Ishikawa (cell line): Measurements from ENCODE around the gene MLLT10.

Experiments used
- CEBPB ChIP-seq: IDR thresholded peaks from 2 replicates; pipeline ENCODE4 v1.6.1; 2012
- CREB1 ChIP-seq: IDR thresholded peaks from 2 replicates; pipeline ENCODE4 v1.6.1; 2012; ENCODE audit warnings: low read depth
- EGR1 ChIP-seq: IDR thresholded peaks from 2 replicates; pipeline ENCODE4 v1.6.1; 2012
- EP300 ChIP-seq: IDR thresholded peaks from 2 replicates; pipeline ENCODE4 v1.6.1; 2012; ENCODE audit warnings: borderline replicate concordance
- FOXM1 ChIP-seq: IDR thresholded peaks from 2 replicates; pipeline ENCODE4 v1.6.1; 2012; ENCODE audit warnings: low read depth, borderline replicate concordance
- NFIC ChIP-seq: IDR thresholded peaks from 2 replicates; pipeline ENCODE4 v1.6.1; 2012
- RAD21 ChIP-seq: IDR thresholded peaks from 2 replicates; pipeline ENCODE4 v1.6.1; 2012; ENCODE audit warnings: low read depth
- TAF1 ChIP-seq: IDR thresholded peaks from 2 replicates; pipeline ENCODE4 v1.6.1; 2012; ENCODE audit warnings: low read depth, mild to moderate bottlenecking
- TCF12 ChIP-seq: IDR thresholded peaks from 2 replicates; pipeline ENCODE4 v1.6.1; 2012; ENCODE audit warnings: low read depth
- TEAD4 ChIP-seq: IDR thresholded peaks from 2 replicates; pipeline ENCODE4 v1.6.1; 2012
- YY1 ChIP-seq: IDR thresholded peaks from 2 replicates; pipeline ENCODE4 v1.6.1; 2012; ENCODE audit warnings: low read depth
- ZBTB7A ChIP-seq: IDR thresholded peaks from 2 replicates; pipeline ENCODE4 v1.6.1; 2012; ENCODE audit warnings: low read depth
- TF ChIP-seq, protein P1 (sequence below): IDR thresholded peaks from 2 replicates; pipeline ENCODE4 v1.6.1; 2012; ENCODE audit warnings: low read depth, mild to moderate bottlenecking
- TF ChIP-seq, protein P2 (sequence below): IDR thresholded peaks from 2 replicates; pipeline ENCODE4 v1.6.1; 2012
- TF ChIP-seq, protein P3 (sequence below): IDR thresholded peaks from 2 replicates; pipeline ENCODE4 v1.6.1; 2012

The MLLT10 gene

DNA sequence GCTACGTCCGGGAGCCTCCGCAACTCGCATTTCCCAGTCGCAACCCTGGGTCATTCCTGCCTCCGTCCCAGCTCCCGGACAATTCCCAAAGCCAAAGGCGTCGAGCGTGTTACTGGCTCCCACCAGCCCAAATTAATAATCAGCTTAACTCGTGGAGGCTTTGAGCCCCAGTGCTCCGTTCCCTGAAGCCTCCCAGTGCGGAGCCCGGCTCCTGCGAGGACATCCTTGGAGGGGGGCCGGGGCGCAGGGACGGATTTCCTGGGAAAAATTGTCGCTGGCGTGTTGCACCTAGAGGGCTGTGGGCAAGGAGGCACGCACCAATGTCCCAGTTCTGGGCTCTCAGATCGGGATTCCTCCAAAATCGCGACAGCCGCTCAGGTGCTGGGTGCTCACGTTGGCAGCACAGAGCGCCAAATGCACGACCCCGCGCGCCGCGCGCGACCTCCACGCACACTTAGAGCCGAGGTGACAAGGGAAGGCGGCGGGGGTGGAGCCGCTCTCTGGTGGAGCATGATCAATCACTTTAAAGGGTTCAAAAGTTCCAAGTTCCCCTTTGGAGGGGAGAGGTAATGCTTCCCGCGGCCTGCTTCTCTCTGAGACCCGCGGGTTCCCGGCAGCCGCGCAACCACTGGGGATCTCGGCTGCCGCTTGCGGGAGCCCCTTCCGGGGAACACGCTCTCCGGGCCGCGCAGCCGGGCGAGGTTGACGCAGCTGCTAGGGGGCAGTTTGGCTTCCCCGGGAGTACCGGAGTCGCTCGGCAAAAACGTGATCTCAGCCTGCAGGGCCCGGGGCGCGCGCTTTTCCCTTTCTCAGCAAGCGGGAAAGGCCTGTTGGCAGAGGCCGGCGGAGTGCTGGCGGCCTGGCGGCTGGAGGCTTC, 34.1 kb upstream of the MLLT10 start:
- TF ChIP-seq YY1 (no peak), TAF1 (no peak), FOXM1 (no peak), CEBPB (no peak), EGR1 (no peak), TCF12 (no peak), TEAD4 (no peak), EP300 (no peak)
- TF ChIP-seq, protein P1, sequence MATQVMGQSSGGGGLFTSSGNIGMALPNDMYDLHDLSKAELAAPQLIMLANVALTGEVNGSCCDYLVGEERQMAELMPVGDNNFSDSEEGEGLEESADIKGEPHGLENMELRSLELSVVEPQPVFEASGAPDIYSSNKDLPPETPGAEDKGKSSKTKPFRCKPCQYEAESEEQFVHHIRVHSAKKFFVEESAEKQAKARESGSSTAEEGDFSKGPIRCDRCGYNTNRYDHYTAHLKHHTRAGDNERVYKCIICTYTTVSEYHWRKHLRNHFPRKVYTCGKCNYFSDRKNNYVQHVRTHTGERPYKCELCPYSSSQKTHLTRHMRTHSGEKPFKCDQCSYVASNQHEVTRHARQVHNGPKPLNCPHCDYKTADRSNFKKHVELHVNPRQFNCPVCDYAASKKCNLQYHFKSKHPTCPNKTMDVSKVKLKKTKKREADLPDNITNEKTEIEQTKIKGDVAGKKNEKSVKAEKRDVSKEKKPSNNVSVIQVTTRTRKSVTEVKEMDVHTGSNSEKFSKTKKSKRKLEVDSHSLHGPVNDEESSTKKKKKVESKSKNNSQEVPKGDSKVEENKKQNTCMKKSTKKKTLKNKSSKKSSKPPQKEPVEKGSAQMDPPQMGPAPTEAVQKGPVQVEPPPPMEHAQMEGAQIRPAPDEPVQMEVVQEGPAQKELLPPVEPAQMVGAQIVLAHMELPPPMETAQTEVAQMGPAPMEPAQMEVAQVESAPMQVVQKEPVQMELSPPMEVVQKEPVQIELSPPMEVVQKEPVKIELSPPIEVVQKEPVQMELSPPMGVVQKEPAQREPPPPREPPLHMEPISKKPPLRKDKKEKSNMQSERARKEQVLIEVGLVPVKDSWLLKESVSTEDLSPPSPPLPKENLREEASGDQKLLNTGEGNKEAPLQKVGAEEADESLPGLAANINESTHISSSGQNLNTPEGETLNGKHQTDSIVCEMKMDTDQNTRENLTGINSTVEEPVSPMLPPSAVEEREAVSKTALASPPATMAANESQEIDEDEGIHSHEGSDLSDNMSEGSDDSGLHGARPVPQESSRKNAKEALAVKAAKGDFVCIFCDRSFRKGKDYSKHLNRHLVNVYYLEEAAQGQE, result no peak

DNA sequence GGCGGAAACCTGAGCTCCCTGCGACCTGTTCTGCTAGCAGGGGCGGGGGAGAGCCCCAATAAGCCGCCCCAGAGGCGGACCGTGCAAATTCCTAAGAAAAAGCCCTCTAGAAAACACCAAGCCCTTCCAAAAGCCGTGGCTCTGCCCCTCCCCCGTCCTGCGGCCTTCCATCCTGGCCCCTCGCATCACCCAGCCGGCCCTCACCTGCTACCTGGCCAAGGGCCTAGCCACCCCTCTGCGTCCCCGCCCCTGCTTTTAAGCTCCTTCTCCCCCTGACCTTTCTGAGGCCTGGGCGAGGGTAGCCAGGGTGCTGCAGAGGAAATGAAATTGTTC, 33.5 kb upstream of the MLLT10 start:
- TF ChIP-seq NFIC (no peak), TEAD4 (no peak)

DNA sequence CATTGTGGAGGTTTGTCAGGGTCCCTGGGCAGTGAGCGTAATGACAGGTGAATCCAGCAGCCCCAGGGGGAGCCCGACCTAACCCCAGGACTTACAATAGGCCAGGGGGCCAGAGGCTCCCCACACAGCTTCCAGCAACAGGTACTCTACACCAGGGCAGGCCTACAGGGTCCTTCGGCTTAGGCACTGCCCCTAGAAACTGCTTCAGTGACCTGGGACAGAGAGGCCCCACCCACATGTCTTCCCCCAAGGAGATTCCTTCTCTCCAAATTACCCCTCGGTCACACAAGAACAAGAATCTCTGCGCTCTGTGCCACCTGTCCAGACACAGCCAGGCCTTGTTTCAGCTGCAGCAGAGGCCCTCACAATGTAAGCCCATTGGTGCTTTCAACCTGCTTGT, 32.9 kb upstream of the MLLT10 start:
- TF ChIP-seq TEAD4, result no peak
- TF ChIP-seq NFIC, result no peak
- TF ChIP-seq TCF12, result no peak
- TF ChIP-seq ZBTB7A, result no peak
- TF ChIP-seq, protein P2, sequence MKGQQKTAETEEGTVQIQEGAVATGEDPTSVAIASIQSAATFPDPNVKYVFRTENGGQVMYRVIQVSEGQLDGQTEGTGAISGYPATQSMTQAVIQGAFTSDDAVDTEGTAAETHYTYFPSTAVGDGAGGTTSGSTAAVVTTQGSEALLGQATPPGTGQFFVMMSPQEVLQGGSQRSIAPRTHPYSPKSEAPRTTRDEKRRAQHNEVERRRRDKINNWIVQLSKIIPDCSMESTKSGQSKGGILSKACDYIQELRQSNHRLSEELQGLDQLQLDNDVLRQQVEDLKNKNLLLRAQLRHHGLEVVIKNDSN, result no peak
- TF ChIP-seq, protein P3, sequence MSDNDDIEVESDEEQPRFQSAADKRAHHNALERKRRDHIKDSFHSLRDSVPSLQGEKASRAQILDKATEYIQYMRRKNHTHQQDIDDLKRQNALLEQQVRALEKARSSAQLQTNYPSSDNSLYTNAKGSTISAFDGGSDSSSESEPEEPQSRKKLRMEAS, result no peak
- TF ChIP-seq EP300, result no peak
- no peak for TF ChIP-seq RAD21
- TF ChIP-seq, protein P1, result no peak
- TF ChIP-seq CREB1, result no peak
- TF ChIP-seq FOXM1, result no peak
- TF ChIP-seq EGR1, result no peak
- no peak for TF ChIP-seq YY1
- TF ChIP-seq CEBPB, result no peak

DNA sequence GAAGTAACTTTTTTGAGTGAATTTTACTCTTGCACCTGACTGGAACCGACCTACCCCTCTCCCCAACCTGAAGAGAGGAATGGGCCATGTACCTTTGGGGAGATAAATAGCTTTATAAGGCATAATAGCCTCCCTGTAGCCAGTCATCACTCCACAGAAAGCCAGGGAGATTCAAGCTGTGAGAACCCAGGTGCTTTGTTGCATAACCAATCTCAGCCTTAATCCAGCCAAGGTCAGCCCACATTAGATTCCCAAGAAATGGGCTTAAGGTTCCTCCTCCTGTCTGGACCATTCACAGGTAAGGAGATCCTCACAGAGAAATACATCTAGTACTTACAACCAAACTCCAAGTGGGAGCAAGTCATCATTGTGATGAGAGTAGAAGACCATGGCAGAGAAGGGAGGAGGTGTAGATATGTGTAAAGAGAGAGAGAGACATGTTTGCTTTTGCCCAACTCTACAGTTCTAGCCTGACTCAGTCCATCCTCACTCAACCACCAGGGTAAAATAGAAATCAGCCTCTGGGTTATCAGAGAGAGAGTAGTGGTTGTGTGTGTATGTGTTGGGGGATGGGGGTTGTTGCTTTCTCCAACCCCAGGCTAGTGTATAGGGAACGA, 32.2 kb upstream of the MLLT10 start:
- TF ChIP-seq ZBTB7A, result no peak
- TF ChIP-seq FOXM1, result no peak
- no peak for TF ChIP-seq TEAD4
- TF ChIP-seq NFIC, result no peak
- TF ChIP-seq, protein P2, result no peak
- TF ChIP-seq YY1, result no peak
- TF ChIP-seq TCF12, result no peak

DNA sequence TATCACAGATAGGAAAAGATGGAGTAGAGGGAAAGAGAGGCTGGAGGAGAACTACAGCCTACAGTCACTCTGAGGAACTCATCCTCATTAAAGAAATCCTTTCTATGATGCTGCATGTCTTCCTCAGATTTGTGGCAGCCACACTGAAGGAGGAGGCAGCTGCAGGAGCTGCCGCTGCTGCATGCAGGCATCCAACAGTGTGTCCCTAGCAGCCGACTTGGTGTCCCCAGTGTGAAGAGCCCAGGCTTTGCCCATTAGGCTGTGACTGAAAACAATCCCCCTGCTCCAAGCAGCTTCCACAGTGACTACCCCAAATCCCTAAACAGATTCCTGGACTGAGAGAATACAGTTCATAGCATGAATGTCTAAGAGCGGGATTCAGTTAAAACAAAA, 31.7 kb upstream of the MLLT10 start:
- no peak for TF ChIP-seq TEAD4
- TF ChIP-seq, protein P1, result no peak
- TF ChIP-seq EP300, result no peak
- no peak for TF ChIP-seq EGR1
- TF ChIP-seq, protein P2, result no peak
- no peak for TF ChIP-seq TAF1
- TF ChIP-seq, protein P3, result no peak
- TF ChIP-seq NFIC, result no peak
- no peak for TF ChIP-seq YY1
- TF ChIP-seq CREB1, result no peak
- no peak for TF ChIP-seq FOXM1
- no peak for TF ChIP-seq CEBPB
- no peak for TF ChIP-seq RAD21
- TF ChIP-seq TCF12, result no peak
- TF ChIP-seq ZBTB7A, result no peak
